T-helper 1 cell treated with Interleukin-12 subunit alpha and Interleukin-12 subunit beta and Interleukin-4 antibody, amounts not matched to agents 30 ng/mL and 1 ng/mL, for 36 hours (primary cell): Measurements from ENCODE around the gene RNU7-1. TPM values are rescaled to one million over a fixed set of nuclear protein-coding genes. Genes with fewer than 3 reads are reported as not detected.
"Not testable (repeated sequence)": the region's sequence is repeated elsewhere in the genome, so short reads cannot be mapped to it uniquely, and the experiment has no call there.

Experiments
- intact Hi-C: fragments of 100-400 bp; cut with micrococcal nuclease; formaldehyde crosslinking; loops from one replicate; pipeline ENCODE4 v1.15.1; 2024
- total RNA-seq: library from RNA; stranded (reverse); gene quantifications from 2 replicates; pipeline ENCODE4 v1.2.3, GENCODE V29; 2022

The RNU7-1 gene
- not detected in 2 replicates for total RNA-seq

DNA sequence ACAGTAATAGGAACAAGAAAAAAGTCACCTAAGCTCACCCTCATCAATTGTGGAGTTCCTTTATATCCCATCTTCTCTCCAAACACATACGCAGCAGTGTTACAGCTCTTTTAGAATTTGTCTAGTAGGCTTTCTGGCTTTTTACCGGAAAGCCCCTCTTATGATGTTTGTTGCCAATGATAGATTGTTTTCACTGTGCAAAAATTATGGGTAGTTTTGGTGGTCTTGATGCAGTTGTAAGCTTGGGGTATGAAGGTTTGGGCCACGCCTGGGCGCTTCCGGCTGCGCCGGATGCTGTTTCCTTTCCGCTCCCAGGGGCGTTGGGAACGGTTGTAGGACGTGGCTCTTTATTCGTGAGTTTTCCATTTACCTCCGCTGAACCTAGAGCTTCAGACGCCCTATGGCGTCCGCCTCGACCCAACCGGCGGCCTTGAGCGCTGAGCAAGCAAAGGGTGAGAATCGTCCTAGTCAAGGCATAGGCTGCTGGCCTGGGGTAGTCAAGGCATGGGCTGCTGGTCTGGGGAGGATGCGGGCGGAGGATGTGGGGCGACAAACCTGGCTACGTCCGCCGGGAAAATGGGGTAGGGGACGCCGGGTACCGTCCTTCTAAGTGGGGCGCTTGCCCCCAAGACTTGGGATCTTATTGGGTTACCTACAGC lies at the start of gene RNU7-1, which contains the start of gene C12orf57:
Gene RNU7-1, plus strand, starts transcription at position 95 of the 659 bp plus-strand sequence.
Gene C12orf57, plus strand, starts transcription at position 301 of the 659 bp plus-strand sequence. Its CDS starts 100 bp downstream, at position 401.
- intact Hi-C loops: loop anchor here (1.0 to 2.0 kb wide), 13 partner anchors 8 to 281 kb away; partner anchors contain the start of genes C1R, C1RL, CDCA3 and EMG1

DNA sequence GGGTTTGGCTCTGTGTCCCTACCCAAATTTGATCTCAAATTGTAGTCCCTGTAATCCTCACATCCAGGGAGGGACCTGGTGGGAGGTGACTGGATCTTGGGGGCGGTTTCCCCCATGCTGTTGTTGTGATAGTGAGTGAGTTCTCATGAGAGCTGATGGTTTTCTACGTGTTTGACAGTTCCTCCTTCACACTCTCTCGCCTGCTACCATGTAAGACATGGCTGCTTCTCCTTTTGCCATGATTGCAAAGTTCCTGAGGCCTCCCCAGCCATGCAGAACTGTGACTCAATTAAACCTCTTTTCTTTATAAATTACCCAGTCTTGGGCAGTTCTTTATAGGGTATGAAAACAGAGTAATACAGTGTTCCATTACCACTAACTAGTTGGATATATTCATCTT lies 49.3 kb upstream of the RNU7-1 start:
- intact Hi-C loops: no loop called here

GRCh38 chr12:6896846-6897435 lies 46.7 kb upstream of the RNU7-1 start:
- intact Hi-C loops: no loop called here

- intact Hi-C loops: no loop called here
These were observed 44.2 kb upstream of the RNU7-1 start for GRCh38 chr12:6899427-6899826.

- intact Hi-C loops: no loop called here
These were observed 43.6 kb upstream of the RNU7-1 start for GRCh38 chr12:6899837-6900519.

- intact Hi-C loops: no loop called here
These were observed 41.2 kb upstream of the RNU7-1 start for GRCh38 chr12:6902448-6902847.

DNA sequence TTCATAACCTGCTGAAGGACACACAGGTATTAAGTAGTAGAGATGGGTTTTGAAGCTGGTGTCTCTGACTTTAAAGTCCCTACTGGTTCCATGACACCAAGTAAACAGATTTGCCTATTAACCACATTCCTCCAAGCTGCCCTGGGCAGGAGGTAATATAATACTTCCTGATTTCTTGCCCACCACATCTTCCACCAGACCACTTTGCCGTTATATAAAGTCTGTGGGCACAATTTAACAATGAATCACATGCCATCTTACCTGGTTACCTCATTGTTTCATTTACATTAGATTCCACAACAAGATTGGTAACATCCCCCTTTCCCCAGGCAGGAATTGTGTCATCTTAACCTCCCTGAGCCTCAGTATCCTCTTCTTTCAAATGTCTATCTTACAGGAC lies 39.9 kb upstream of the RNU7-1 start:
- intact Hi-C loops: loop anchor here (1.0 to 2.0 kb wide), 10 partner anchors 11 to 1339 kb away; partner anchors contain the start of genes COPS7A, EMG1, ENO2 and LPCAT3

GRCh38 chr12:6904280-6905276 lies 39.0 kb upstream of the RNU7-1 start, which contains the start of gene LRRC23:
LRRC23 (plus strand) TSS chr12:6904822; CDS start chr12:6905634, 812 bp downstream.
- intact Hi-C loops: loop anchor here (1.0 to 2.0 kb wide), 10 partner anchors 10 to 1338 kb away; partner anchors contain the start of genes COPS7A, EMG1, ENO2 and LPCAT3

GRCh38 chr12:6905414-6906040 lies 38.1 kb upstream of the RNU7-1 start:
- intact Hi-C loops: loop anchor here (2.0 kb wide), 1 partner anchor 1337 kb away; no protein-coding TSS in a partner anchor

DNA sequence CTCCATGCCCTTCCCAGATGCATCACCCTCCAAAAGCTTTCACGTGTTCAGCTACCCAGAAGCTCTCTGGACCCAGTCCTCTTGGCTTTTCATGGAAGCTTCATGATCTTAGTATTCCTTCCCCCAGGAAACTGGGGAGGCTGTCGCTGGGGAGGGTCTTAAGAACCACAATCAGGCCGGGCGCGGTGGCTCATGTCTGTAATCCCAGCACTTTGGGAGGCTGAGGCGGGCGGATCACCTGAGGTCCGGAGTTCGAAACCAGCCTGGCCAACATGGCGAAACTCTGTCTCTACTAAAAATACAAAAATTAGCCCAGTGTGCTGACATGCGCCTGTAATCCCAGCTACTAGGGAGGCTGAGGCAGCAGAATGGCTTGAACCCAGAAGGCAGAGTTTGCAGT lies 35.5 kb upstream of the RNU7-1 start:
- intact Hi-C loops: not testable (repeated sequence)

- intact Hi-C loops: no loop called here
These were observed 34.0 kb upstream of the RNU7-1 start for GRCh38 chr12:6909421-6910145.

DNA sequence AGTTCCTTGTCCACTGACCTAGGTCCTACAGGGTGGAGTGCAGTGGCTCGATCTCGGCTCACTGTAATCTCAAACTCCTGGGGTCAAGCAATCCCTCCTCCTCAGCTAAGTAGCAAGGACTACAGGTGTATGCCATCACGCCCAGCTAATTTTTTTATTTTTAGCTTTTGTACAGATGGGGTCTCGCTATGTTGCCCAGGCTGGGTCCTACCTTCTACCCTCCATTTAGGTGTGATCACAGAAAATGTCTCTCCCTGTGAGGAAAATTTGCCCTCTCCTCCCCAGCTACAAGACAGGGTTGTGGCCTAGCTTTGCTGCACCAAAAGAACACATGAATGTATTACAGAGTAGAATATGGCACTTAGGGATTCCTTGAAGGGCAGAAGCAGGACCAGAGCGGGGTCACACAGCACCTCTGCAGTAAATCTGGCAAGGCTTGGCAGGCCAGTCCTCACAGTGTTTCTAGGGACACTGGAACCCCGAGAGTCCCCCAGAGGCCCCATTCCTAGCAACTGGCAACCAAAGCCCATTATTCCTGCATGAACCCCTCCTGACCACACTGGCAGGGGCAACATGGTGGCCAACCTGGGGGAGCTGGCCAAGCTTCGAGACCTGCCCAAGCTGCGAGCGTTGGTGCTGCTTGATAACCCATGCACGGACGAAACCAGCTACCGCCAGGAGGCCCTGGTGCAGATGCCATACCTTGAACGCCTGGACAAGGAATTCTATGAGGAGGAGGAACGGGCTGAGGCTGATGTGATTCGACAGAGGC lies 31.3 kb upstream of the RNU7-1 start:
- intact Hi-C loops: no loop called here

DNA sequence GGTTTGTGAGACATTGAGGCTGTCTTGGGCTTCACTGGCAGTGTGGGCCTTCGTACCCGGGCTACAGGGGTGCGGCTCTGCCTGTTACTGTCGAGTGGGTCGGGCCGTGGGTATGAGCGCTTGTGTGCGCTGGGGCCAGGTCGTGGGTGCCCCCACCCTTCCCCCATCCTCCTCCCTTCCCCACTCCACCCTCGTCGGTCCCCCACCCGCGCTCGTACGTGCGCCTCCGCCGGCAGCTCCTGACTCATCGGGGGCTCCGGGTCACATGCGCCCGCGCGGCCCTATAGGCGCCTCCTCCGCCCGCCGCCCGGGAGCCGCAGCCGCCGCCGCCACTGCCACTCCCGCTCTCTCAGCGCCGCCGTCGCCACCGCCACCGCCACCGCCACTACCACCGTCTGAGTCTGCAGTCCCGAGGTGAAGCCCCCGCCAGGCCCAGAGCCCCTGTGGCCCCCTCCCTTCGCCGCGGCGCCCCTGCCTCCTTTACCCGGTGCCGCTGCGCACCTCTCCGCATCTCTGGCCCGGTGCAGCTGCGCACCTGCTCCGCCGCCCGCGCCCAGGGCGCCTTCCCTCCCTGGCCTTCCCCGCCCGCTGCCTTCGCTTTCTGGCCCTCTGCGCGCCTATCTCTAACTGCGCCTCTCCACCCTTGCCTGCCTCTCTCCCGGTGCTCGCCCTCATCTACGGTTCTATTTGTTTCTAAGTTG lies 29.2 kb upstream of the RNU7-1 start, which contains the start of gene ENO2:
Gene ENO2, plus strand, starts transcription at position 335 of the 701 bp plus-strand sequence. CDS start 1,253 bp downstream, outside the sequence.
- intact Hi-C loops: loop anchor here (1.0 to 2.0 kb wide), 5 partner anchors 10 to 62 kb away; partner anchors contain the start of genes LRRC23, SPSB2 and USP5

DNA sequence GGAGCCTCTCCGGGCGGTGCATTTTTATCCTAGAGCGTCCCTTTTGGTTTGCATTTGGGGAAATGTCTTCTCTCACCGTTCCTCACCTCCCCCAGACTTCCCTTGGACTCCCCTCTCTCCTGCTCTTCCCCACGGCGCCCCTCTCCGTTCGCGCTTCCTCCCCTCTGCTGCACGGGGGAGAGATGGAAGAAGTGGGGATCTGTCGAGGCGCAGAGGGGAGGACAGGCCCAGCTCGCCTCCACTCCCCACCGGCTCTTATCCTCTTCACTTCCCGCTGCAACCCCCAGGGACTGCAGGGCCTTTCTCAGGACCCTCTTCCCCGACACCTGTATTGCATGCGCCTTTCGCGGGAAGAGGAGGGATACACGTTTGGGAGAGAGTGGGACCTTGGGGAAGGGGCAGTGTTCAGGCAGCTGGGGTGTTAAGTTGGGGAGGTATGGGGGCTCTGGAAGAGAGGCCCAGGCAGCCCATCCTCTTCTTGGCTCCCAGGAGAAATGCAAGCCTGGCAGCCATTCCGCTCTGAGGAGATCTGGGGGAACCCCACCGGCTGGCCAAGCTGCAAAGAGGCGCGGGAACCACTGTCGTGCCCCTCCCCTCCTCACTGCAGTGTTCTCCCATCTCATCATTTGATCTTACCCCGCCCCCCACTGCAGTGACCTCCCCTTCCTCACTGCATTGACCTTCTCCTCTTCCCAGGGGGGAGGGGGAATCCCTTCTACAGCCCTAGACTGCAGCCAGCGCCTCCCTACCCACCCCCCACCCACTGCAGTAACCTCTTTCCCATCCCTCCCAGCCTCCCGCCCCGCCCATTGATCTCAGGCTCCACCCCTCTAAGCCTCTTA lies 28.4 kb upstream of the RNU7-1 start:
- intact Hi-C loops: loop anchor here (1.0 to 2.0 kb wide), 5 partner anchors 9 to 63 kb away; partner anchors contain the start of genes LRRC23, SPSB2 and USP5

- intact Hi-C loops: loop anchor here (2.0 kb wide), 1 partner anchor 43 kb away; the partner anchor contains the start of gene SPSB2
These were observed 27.8 kb upstream of the RNU7-1 start for GRCh38 chr12:6915789-6916285.

DNA sequence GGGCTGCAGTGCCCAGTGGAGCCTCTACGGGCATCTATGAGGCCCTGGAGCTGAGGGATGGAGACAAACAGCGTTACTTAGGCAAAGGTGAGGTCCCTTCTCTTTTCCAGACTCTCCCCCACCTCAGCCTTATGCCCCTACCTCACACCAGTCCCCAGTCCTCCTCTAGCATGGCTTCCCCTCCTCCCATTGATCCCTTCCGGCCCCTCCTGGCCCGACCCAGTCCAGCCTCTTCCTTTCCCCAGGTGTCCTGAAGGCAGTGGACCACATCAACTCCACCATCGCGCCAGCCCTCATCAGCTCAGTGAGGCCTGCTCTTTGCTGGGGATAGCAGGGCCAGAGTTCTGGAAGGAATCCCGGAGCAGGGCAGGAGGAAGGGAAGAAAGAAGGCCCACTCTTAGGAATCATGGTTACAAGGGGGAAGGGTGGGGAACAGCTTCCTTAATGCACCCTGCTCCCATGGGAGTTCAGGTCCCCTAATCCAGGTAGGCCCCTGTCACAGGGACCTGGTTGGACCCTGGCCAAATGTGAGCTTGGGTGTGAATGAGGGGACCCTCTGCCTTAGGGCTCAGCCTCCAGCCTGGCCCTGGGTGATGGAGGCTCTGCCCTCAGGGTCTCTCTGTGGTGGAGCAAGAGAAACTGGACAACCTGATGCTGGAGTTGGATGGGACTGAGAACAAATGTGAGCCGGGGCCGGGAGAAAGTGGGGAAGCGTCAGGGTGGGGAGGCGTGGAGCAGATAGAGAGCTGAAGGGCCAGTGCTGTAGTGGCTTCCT lies 27.0 kb upstream of the RNU7-1 start:
- intact Hi-C loops: no loop called here
